DND-41 (cell line): Measurements from ENCODE around the gene BEND5.

Experiments
- EZH2 ChIP-seq: IDR thresholded peaks from 3 replicates; pipeline ENCODE4 v1.6.1; 2012; ENCODE audit warnings: borderline replicate concordance, low read depth, mild to moderate bottlenecking, moderate library complexity, low read length, inconsistent platforms; ENCODE audit not compliant: severe bottlenecking
- TF ChIP-seq, protein P1 (sequence below): IDR thresholded peaks from 2 replicates; pipeline ENCODE4 v1.5.1; 2012; ENCODE audit warnings: borderline replicate concordance, low read length, moderate library complexity, mild to moderate bottlenecking; ENCODE audit not compliant: poor library complexity, severe bottlenecking; ENCODE audit errors: extremely low read depth

DNA sequence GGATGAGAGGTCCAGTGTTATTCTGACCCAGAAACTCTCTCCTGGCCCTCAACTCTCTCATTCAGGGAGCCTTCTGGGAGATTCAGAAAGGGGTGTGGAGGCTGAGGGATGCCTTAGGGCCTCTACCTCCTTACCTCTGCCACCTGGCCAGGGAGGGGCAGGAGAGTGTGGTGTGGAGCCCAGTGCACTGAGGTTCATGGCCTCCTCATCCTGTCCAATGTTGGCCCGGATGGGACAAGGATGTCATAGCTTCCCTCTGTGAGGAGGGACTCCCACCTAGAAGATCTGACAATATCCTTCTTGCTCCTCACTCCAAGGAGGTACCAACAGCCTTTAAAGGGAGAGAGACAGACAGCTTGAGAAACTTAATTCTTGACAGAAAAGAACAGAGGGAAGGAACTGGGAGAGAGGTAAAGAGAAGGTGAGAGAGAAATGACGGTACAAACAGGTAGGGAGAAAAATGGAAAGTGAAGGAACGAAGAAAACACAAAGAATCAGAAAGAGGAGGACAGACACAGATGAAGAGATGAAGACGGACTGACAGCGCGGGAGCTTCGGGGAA, 779 bp downstream of the BEND5 start:
- TF ChIP-seq, protein P1, sequence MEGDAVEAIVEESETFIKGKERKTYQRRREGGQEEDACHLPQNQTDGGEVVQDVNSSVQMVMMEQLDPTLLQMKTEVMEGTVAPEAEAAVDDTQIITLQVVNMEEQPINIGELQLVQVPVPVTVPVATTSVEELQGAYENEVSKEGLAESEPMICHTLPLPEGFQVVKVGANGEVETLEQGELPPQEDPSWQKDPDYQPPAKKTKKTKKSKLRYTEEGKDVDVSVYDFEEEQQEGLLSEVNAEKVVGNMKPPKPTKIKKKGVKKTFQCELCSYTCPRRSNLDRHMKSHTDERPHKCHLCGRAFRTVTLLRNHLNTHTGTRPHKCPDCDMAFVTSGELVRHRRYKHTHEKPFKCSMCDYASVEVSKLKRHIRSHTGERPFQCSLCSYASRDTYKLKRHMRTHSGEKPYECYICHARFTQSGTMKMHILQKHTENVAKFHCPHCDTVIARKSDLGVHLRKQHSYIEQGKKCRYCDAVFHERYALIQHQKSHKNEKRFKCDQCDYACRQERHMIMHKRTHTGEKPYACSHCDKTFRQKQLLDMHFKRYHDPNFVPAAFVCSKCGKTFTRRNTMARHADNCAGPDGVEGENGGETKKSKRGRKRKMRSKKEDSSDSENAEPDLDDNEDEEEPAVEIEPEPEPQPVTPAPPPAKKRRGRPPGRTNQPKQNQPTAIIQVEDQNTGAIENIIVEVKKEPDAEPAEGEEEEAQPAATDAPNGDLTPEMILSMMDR: no peak
- TF ChIP-seq EZH2: no peak
